ENCODE data around the gene ITK.
"Not testable (repeated sequence)": the region's sequence is repeated elsewhere in the genome, so short reads cannot be mapped to it uniquely, and the experiment has no call there.

ITK gene

GRCh38 chr5:157232706-157233105 lies 52.1 kb downstream of the ITK start:
- no peak for DNase-seq
- Histone ChIP-seq H3K27me3 (no peaks in the 10 kb centered on the region), H3K4me1 (no peaks in the 10 kb centered on the region), H3K4me3 (no peak overlapping the region), H3K9me3 (no peaks in the 10 kb centered on the region), H3K36me3 (no peaks in the 10 kb centered on the region), H3K27ac (no peak overlapping the region)
- intact Hi-C loops (cut with DNase I; ENCODE audit: low total_unique reads), result no loop called here
- no peak for TF ChIP-seq CTCF (IDR thresholded peaks at IDR 0.05)

- Histone ChIP-seq H3K36me3 (no peaks in the 10 kb centered on the region), H3K27ac (no peak overlapping the region), H3K4me1 (no peaks in the 10 kb centered on the region), H3K9me3 (no peaks in the 10 kb centered on the region), H3K4me3 (no peak overlapping the region), H3K27me3 (no peaks in the 10 kb centered on the region)
- no peak for TF ChIP-seq CTCF (IDR thresholded peaks at IDR 0.05)
- no peak for DNase-seq
- intact Hi-C loops (cut with DNase I; ENCODE audit: low total_unique reads), result no loop called here
These were observed 52.9 kb downstream of the ITK start for GRCh38 chr5:157233515-157233914.

GRCh38 chr5:157236423-157236822 lies 55.8 kb downstream of the ITK start:
- TF ChIP-seq CTCF (IDR thresholded peaks at IDR 0.05), result no peak
- Histone ChIP-seq H3K4me3 (no peak overlapping the region), H3K27me3 (no peaks in the 10 kb centered on the region), H3K4me1 (no peaks in the 10 kb centered on the region), H3K36me3 (no peaks in the 10 kb centered on the region), H3K9me3 (no peaks in the 10 kb centered on the region), H3K27ac (no peak overlapping the region)
- DNase-seq, result no peak
- intact Hi-C loops (cut with DNase I; ENCODE audit: low total_unique reads), result no loop called here

- Histone ChIP-seq H3K27ac (no peak overlapping the region), H3K4me1 (no peaks in the 10 kb centered on the region), H3K27me3 (no peaks in the 10 kb centered on the region), H3K9me3 (no peaks in the 10 kb centered on the region), H3K4me3 (no peak overlapping the region), H3K36me3 (no peaks in the 10 kb centered on the region)
- intact Hi-C loops (cut with DNase I; ENCODE audit: low total_unique reads), result no loop called here
- DNase-seq, result no peak
- no peak for TF ChIP-seq CTCF (IDR thresholded peaks at IDR 0.05)
These were observed 60.8 kb downstream of the ITK start for GRCh38 chr5:157241483-157241882.

- DNase-seq; H3K4me3 ChIP-seq; H3K9me3 ChIP-seq; intact Hi-C loops (cut with DNase I; ENCODE audit: low total_unique reads); H3K36me3 ChIP-seq; H3K4me1 ChIP-seq; H3K27ac ChIP-seq; H3K27me3 ChIP-seq: not testable (repeated sequence)
These were observed 64.1 kb downstream of the ITK start for GRCh38 chr5:157244704-157245103.

GRCh38 chr5:157245476-157245875 lies 64.8 kb downstream of the ITK start:
- intact Hi-C loops (cut with DNase I; ENCODE audit: low total_unique reads), result no loop called here
- Histone ChIP-seq H3K4me3 (no peak overlapping the region), H3K27me3 (no peaks in the 10 kb centered on the region), H3K4me1 (no peaks in the 10 kb centered on the region), H3K36me3 (no peaks in the 10 kb centered on the region), H3K9me3 (no peaks in the 10 kb centered on the region), H3K27ac (no peak overlapping the region)
- TF ChIP-seq CTCF (IDR thresholded peaks at IDR 0.05), result no peak
- DNase-seq, result no peak

All from tibial artery (tissue), 4 donors.